GM19193 (cell line): ENCODE results near the gene TNNT2.

Source experiments
- POLR2A ChIP-seq: IDR thresholded peaks from 4 replicates; pipeline ENCODE4 v1.6.1; 2011; ENCODE audit not compliant: insufficient read depth, insufficient read length; ENCODE audit errors: extremely low read depth

The TNNT2 gene

GRCh38 chr1:201357211-201357610 lies 20.3 kb downstream of the TNNT2 start:
- TF ChIP-seq POLR2A: no peak

- no peak for TF ChIP-seq POLR2A
These were observed 20.8 kb downstream of the TNNT2 start for GRCh38 chr1:201356701-201357100.

- no peak for TF ChIP-seq POLR2A
These were observed 21.2 kb downstream of the TNNT2 start for GRCh38 chr1:201356236-201356635.

GRCh38 chr1:201355471-201355870 lies 22.0 kb downstream of the TNNT2 start:
- TF ChIP-seq POLR2A: no peak

- no peak for TF ChIP-seq POLR2A
These were observed 22.6 kb downstream of the TNNT2 start for GRCh38 chr1:201354901-201355295.

- no peak for TF ChIP-seq POLR2A
These were observed 23.2 kb downstream of the TNNT2 start for GRCh38 chr1:201354151-201354900.

- no peak for TF ChIP-seq POLR2A
These were observed 24.1 kb downstream of the TNNT2 start for GRCh38 chr1:201353186-201353940.

GRCh38 chr1:201351617-201352016 lies 25.9 kb downstream of the TNNT2 start:
- TF ChIP-seq POLR2A: no peak

GRCh38 chr1:201350884-201351283 lies 26.6 kb downstream of the TNNT2 start:
- TF ChIP-seq POLR2A: no peak

- no peak for TF ChIP-seq POLR2A
These were observed 27.1 kb downstream of the TNNT2 start for GRCh38 chr1:201350361-201350725.

- TF ChIP-seq POLR2A: no peak
These were observed 28.4 kb downstream of the TNNT2 start for GRCh38 chr1:201349092-201349491.

GRCh38 chr1:201348211-201348566 lies 29.3 kb downstream of the TNNT2 start:
- TF ChIP-seq POLR2A: no peak

GRCh38 chr1:201347498-201348210 lies 29.8 kb downstream of the TNNT2 start:
- TF ChIP-seq POLR2A: no peak

- TF ChIP-seq POLR2A: no peak
These were observed 30.5 kb downstream of the TNNT2 start for GRCh38 chr1:201346987-201347386.

GRCh38 chr1:201346337-201346939 lies 31.0 kb downstream of the TNNT2 start:
- TF ChIP-seq POLR2A: no peak
